Osteocyte (in vitro differentiated cells): Measurements from ENCODE around the gene LRP3. TPM values are rescaled to one million over a fixed set of nuclear protein-coding genes. Genes with fewer than 3 reads are reported as not detected.
"Not testable (repeated sequence)": the region's sequence is repeated elsewhere in the genome, so short reads cannot be mapped to it uniquely, and the experiment has no call there.

Experiments used
- DNase-seq: peaks from one replicate; pipeline ENCODE4 v3.0.0; 2021; ENCODE audit warnings: mixed read lengths; ENCODE audit not compliant: unreplicated experiment; ENCODE audit errors: extremely low spot score
- H3K27ac Mint-ChIP-seq: one replicate; pipeline ENCODE4 v1.8.0; 2021; ENCODE audit warnings: mild to moderate bottlenecking, mixed read lengths; ENCODE audit not compliant: unreplicated experiment
- H3K27me3 Mint-ChIP-seq: one replicate; pipeline ENCODE4 v1.8.0; 2021; ENCODE audit warnings: mixed read lengths; ENCODE audit not compliant: unreplicated experiment
- H3K36me3 Mint-ChIP-seq: one replicate; pipeline ENCODE4 v1.8.0; 2021; ENCODE audit warnings: mixed read lengths; ENCODE audit not compliant: unreplicated experiment
- H3K4me1 Mint-ChIP-seq: one replicate; pipeline ENCODE4 v1.8.0; 2021; ENCODE audit warnings: mixed read lengths; ENCODE audit not compliant: unreplicated experiment
- H3K4me3 Mint-ChIP-seq: one replicate; pipeline ENCODE4 v1.8.0; 2021; ENCODE audit warnings: mild to moderate bottlenecking, moderate library complexity, mixed read lengths; ENCODE audit not compliant: unreplicated experiment
- H3K9me3 Mint-ChIP-seq: one replicate; pipeline ENCODE4 v1.8.0; 2021; ENCODE audit warnings: mixed read lengths; ENCODE audit not compliant: unreplicated experiment
- CTCF ChIP-seq: fragments of 200-600 bp; sonication (generic); IDR thresholded peaks from 2 replicates; pipeline ENCODE4 v1.5.0; 2021; ENCODE audit warnings: antibody characterized with exemption, mild to moderate bottlenecking, moderate library complexity
- total RNA-seq: library from RNA; stranded (reverse); gene quantifications from 2 replicates; pipeline ENCODE4 v1.2.1, GENCODE V29; 2021

LRP3 gene
- total RNA-seq, 1 donor from 2014 or later = 49.8 TPM

GRCh38 chr19:33208904-33209849 lies 15.0 kb downstream of the LRP3 start:
- DNase-seq = no peak
- H3K4me1 Mint-ChIP-seq = no peaks in the 10 kb centered on the region
- no peak overlapping the region for H3K27ac Mint-ChIP-seq
- H3K27me3 Mint-ChIP-seq = no peaks in the 10 kb centered on the region
- no peak overlapping the region for H3K4me3 Mint-ChIP-seq
- H3K36me3 Mint-ChIP-seq = no peaks in the 10 kb centered on the region
- H3K9me3 Mint-ChIP-seq = no peaks in the 10 kb centered on the region
- no peak for TF ChIP-seq CTCF

GRCh38 chr19:33209850-33210230 lies 15.7 kb downstream of the LRP3 start:
- not testable (repeated sequence) for H3K4me1 Mint-ChIP-seq

GRCh38 chr19:33210266-33210940 lies 16.3 kb downstream of the LRP3 start:
- Mint-ChIP-seq H3K4me3 (no peak overlapping the region), H3K9me3 (no peaks in the 10 kb centered on the region), H3K27ac (no peak overlapping the region), H3K4me1 (no peaks in the 10 kb centered on the region), H3K27me3 (no peaks in the 10 kb centered on the region), H3K36me3 (no peaks in the 10 kb centered on the region)
- no peak for TF ChIP-seq CTCF
- DNase-seq = no peak

More at GRCh38 chr19:33209850-33210230, 15.7 kb downstream of the LRP3 start:
- not testable (repeated sequence) for H3K27ac Mint-ChIP-seq, H3K4me3 Mint-ChIP-seq, H3K36me3 Mint-ChIP-seq, DNase-seq, H3K9me3 Mint-ChIP-seq, H3K27me3 Mint-ChIP-seq

GRCh38 chr19:33211794-33212435 lies 17.8 kb downstream of the LRP3 start:
- DNase-seq = no peak

More at GRCh38 chr19:33211794-33212435, 17.8 kb downstream of the LRP3 start:
- Mint-ChIP-seq H3K36me3 (no peaks in the 10 kb centered on the region), H3K4me1 (no peaks in the 10 kb centered on the region), H3K9me3 (no peaks in the 10 kb centered on the region), H3K27me3 (no peaks in the 10 kb centered on the region), H3K27ac (no peak overlapping the region), H3K4me3 (no peak overlapping the region)
- no peak for TF ChIP-seq CTCF
